Measurements from ENCODE around the gene SENP6.
"Not testable (repeated sequence)": the region's sequence is repeated elsewhere in the genome, so short reads cannot be mapped to it uniquely, and the experiment has no call there.

The SENP6 gene

DNA sequence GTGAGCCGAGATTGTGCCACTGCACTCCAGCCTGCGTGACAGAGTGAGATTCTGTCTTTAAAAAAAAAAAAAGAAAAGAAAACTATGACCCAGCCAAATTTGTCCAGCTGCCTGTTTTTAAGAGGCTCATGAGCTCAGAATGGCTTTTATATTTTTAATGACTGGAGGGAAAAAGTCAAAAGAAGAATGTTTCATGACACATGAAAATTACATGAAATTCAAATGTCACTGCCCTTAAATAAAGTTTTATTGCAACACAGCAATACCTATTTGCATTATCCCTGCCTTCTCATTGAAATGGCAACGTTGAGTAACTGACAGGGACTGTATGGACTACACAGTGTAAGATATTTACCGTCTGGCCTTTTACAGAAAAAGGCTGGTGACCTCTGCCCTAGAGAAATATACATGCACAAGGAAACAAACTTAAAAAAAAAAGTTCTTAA, 11.4 kb downstream of the SENP6 start:
- Mint-ChIP-seq H3K36me3 (peaks cover 7 to 16% of the 10 kb centered on the region in 2 donors), H3K27ac (peak overlapping the region; percentile 79), H3K27me3 (no peaks in the 10 kb centered on the region), H3K9me3 (no peaks in the 10 kb centered on the region), H3K4me3 (peak overlapping the region in 1 of 2 donors; percentile 52), H3K4me1 (peaks cover 39 to 86% of the 10 kb centered on the region in 2 donors)
- DNase-seq (no peak), ATAC-seq (replicated peaks) (no peak)

DNA sequence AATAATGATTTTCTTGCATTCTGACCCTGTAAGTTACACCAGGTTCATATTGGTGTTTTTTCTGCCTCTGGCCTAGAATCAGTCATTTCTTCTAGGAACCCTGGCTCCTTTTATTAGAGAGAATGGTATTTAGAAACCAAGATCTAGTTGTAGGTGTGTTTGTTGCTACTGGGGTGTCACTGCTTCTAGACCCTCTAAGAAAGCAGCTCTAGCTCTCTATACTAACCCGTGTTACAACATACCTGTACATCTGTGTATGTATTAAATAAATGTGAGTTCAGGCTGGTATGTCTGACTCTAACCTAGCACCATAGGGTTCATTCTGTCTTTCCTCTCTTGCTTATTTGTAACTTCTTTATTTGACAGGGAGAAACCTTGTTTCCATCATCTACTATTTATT, 16.8 kb downstream of the SENP6 start:
- H3K36me3 Mint-ChIP-seq = peaks cover 10 to 28% of the 10 kb centered on the region in 2 donors
- peaks cover 28 to 66% of the 10 kb centered on the region in 2 donors for H3K4me1 Mint-ChIP-seq
- DNase-seq = no peak
- no peak for ATAC-seq (replicated peaks)
- H3K9me3 Mint-ChIP-seq = no peaks in the 10 kb centered on the region
- no peak overlapping the region for H3K4me3 Mint-ChIP-seq
- H3K27ac Mint-ChIP-seq = no peak overlapping the region
- no peaks in the 10 kb centered on the region for H3K27me3 Mint-ChIP-seq

DNA sequence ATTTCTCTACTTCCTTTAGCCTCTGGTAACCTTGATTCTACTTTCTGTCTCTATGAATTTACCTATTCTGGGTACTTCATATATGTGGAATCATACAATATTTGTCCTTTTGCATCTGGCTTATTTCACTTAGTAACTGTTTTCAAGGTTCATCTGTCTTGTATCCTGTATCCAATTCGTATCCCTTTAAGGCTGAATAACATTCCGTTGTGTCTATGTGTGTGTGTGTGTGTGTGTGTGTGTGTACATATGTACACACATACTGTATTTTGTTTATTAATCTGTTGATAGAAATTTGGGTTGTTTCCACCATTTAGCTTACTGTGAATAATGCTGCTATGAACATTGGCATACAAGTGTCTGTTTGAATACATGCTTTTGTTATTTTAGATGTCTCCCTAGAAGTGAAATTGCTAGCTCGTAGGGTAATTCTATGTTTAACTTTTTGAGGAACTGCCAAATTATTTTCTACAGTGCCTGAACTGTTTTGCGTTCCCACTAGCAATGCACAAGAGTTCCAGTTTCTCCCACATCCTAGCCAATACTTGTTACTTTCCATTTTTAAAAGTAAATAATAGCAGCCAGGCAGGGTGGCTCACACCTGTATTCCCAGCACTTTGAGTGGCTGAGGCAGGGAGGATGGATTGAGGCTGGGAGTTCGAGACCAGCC, 17.7 kb downstream of the SENP6 start:
- Mint-ChIP-seq H3K4me1 (peaks cover 28 to 61% of the 10 kb centered on the region in 2 donors), H3K4me3 (no peak overlapping the region), H3K9me3 (no peaks in the 10 kb centered on the region), H3K27ac (no peak overlapping the region), H3K36me3 (peaks cover 11 to 28% of the 10 kb centered on the region in 2 donors), H3K27me3 (no peaks in the 10 kb centered on the region)
- DNase-seq (no peak), ATAC-seq (replicated peaks) (no peak)

DNA sequence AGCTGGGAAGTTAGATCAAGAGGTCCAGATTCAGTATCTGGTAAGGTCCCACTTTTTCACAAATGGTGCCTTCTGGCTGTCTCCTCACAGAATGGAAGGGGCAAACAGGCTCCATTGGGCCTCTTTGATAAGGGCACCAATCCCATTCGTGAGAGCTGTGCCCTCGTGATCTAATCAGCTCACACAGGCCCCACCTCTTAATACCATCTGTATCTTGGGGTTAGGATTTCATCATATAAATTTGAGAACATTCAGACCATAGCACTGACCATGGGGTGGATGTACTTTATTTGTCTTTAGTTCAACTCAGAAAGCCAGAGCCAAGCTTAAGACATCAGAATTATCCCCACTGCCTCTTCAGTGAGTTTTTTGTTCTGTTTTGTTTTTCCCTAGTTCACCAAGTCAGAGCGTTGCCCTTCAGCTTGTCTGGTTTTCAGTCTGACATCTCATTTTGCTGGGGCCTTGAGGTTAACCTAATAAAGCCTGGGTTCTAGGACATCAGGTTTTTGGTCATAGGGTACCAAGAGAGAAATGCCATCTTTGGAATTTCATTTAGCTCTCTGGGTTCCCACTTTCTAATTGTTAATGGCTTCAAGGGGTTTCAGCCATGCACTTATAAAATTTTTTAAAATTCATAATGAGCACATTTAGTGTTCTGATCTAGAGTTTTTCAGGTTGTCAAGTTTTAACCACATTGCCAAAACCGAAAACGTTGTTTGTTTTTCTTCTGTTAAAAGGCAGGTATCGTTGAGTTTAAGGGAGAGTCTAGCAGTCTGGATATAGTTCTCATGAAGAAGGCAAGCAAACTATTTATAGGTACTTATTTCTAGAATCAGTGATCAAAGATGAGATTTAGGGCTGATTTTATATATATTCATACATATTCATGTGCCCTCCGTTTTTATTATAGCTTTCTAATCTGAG, 19.0 kb downstream of the SENP6 start:
- ATAC-seq (replicated peaks) (no peak), DNase-seq (no peak)
- Mint-ChIP-seq H3K4me1 (peaks cover 28 to 48% of the 10 kb centered on the region in 2 donors), H3K27me3 (no peaks in the 10 kb centered on the region), H3K4me3 (no peak overlapping the region), H3K9me3 (no peaks in the 10 kb centered on the region), H3K36me3 (peaks cover 16 to 26% of the 10 kb centered on the region in 2 donors), H3K27ac (peak overlapping the region; percentile 65)

DNA sequence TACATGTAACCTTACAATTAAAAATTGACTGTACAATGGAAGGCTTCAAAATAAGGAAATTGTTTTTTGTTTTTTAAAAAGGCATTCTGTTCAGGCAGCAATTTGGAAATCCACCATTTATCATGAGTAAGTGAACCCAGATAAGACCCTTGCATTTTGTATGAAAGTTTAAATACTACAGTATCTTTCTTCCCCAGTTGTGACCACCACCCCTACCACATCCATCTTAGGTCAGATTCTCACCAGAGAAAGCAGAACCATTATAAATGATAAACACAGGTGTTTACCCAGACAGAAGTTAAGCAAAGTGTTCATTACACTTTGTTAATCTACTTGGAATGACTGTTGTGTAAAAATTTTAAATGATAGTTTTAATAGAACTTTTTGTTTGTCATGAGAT, 20.2 kb downstream of the SENP6 start:
- H3K27ac Mint-ChIP-seq = no peak overlapping the region
- no peak for DNase-seq
- ATAC-seq (replicated peaks) = no peak
- no peaks in the 10 kb centered on the region for H3K27me3 Mint-ChIP-seq
- H3K9me3 Mint-ChIP-seq = no peaks in the 10 kb centered on the region
- no peak overlapping the region for H3K4me3 Mint-ChIP-seq
- H3K4me1 Mint-ChIP-seq = peaks cover 24 to 43% of the 10 kb centered on the region in 2 donors
- peaks cover 13 to 21% of the 10 kb centered on the region in 2 donors for H3K36me3 Mint-ChIP-seq

DNA sequence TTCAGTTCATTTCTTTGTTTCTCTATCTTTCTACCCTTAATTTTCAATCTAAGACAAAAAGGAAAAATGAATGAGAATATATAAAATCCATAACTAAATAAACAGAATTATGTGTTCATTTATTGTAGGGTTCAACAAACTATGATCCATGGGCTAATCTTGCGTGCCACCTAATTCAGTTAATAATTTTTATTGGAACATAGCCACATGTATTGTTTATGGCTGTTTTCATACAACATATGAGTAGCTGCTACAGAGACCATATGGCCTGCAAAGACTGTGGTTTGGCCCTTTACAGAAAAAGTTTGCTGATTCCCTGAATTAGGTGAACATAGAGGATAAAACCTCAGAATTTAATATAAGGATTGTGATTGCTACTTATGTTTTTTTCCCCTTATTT, 21.8 kb downstream of the SENP6 start:
- Mint-ChIP-seq H3K27me3 (no peaks in the 10 kb centered on the region), H3K27ac (no peak overlapping the region), H3K36me3 (peaks cover 8 to 15% of the 10 kb centered on the region in 2 donors), H3K9me3 (no peaks in the 10 kb centered on the region), H3K4me1 (peaks cover 18 to 31% of the 10 kb centered on the region in 2 donors), H3K4me3 (no peak overlapping the region)
- ATAC-seq (replicated peaks) (no peak), DNase-seq (no peak)

DNA sequence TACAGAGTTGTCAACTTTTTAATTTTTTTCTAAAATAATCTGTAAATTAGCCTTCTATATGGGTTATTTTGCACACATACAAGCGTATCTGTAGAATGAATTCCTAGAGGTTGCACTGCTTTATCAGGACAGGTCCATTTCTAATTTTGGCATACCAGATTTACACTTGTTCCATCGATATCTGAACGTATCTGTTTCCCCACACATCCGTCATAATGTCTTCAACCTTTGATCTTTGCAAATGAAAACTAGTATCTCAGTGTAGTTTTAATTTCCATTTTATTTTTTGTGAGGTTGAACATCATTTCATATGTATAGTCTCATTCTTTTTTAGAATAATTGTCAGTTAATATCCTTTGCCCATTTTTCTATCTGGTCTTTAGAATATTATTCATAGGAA, 22.7 kb downstream of the SENP6 start:
- no peak for ATAC-seq (replicated peaks)
- Mint-ChIP-seq H3K36me3 (peaks cover 6 to 12% of the 10 kb centered on the region in 2 donors), H3K9me3 (no peaks in the 10 kb centered on the region), H3K27ac (no peak overlapping the region), H3K4me3 (no peak overlapping the region), H3K4me1 (peaks cover 12 to 22% of the 10 kb centered on the region in 2 donors), H3K27me3 (no peaks in the 10 kb centered on the region)
- DNase-seq = no peak

DNA sequence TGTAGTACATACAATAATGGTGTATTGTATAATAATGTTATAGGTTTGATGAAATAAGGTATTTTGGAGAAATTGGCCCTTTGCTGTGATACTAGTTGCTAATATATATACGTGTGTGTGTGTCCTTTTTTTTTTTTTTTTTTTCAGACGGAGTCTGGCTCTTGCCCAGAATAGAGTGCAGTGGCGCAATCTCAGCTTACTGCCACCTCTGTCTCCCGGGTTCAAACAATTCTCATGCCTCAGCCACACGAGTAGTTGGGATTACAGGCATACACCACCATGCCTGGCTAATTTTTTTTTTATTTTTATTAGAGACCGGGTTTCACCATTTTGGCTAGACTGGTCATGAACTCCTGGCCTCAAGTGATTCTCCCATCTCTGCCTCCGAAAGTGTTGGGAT, 23.3 kb downstream of the SENP6 start:
- peaks cover 10 to 16% of the 10 kb centered on the region in 2 donors for H3K4me1 Mint-ChIP-seq
- H3K27me3 Mint-ChIP-seq = no peaks in the 10 kb centered on the region
- H3K9me3 Mint-ChIP-seq = no peaks in the 10 kb centered on the region
- DNase-seq = no peak
- no peak for ATAC-seq (replicated peaks)
- peaks cover 6 to 11% of the 10 kb centered on the region in 2 donors for H3K36me3 Mint-ChIP-seq
- no peak overlapping the region for H3K27ac Mint-ChIP-seq
- no peak overlapping the region for H3K4me3 Mint-ChIP-seq

DNA sequence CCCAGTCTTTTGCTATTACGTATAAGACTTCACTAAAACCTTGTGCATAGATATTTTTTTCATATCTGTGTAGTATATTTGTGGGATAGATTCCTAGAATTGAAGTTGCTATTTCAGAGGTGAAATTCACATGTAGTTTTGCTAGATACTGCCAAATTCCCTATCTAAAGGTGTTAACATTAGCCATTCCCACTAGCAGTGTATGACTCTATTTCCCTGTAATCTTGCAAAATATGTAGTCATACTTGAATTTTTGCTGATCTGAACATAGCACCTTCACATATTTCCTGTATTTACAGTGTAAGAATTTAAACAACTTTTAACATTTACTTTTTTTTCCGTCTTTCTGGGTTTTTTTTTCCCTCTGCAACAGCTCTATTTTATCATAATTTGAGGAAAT, 24.9 kb downstream of the SENP6 start:
- no peak for DNase-seq
- Mint-ChIP-seq H3K27ac (no peak overlapping the region), H3K9me3 (no peaks in the 10 kb centered on the region), H3K36me3 (peaks cover 4 to 6% of the 10 kb centered on the region in 2 donors), H3K4me3 (no peak overlapping the region), H3K27me3 (no peaks in the 10 kb centered on the region), H3K4me1 (peaks cover 0 to under 1% of the 10 kb centered on the region in 2 donors)
- ATAC-seq (replicated peaks) = no peak

DNA sequence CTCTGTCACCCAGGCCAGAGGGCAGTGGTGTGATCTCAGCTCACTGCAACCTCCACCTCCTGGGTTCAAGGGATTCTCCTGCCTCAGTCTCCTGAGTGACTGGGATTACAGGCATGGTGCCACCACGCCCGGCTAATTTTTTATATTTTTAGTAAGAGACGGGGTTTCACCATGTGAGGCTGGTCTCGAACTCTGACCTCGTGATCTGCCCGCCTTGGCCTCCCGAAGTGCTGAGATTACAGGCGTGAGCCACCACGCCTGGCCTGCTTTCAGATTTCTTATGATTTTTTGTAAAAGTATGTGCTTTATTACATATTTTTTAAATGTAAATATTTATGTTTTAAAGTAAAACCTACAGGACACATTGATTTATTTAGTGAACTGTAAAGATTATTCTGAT, 26.0 kb downstream of the SENP6 start:
- H3K4me1 Mint-ChIP-seq = not testable (repeated sequence)

DNA sequence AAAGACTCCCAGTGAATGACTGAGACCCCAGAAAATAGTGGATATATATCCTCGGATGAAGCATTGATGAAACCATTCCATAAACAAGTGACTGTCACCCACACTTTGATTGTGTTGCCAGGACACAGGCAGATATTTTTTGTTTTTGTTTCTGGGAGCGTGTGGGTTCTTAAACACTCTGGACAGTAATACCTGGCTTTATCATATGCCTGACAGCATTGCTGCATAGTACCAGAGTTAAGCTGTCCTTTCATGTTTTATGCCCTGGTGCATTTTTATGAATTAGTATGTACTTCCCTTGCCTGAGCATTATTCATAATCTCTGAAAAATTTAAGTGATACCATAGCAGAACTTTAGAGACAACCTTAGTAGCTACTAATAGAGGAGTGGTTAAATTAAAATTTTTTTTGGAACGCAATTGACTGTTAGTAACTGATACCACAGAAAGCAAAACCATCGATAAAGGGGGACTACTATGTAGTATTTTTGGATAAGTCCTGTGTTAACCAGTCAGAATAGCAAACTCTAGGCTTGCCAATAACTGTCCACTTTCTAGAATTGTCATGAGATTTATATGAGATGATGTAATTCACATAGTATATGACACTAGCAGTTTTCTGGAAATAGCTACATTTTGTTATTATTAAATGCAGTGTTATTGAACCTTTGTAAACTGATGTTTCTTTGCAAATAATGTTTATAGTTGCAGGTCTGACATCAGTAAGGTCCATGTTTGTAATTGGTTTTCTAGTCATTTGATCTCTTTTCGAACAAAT, 30.4 kb downstream of the SENP6 start:
- ATAC-seq (replicated peaks) (no peak), DNase-seq (no peak)
- H3K27me3 Mint-ChIP-seq = no peaks in the 10 kb centered on the region
- H3K36me3 Mint-ChIP-seq = peaks cover 6 to 22% of the 10 kb centered on the region in 2 donors
- no peak overlapping the region for H3K27ac Mint-ChIP-seq
- H3K4me3 Mint-ChIP-seq = no peak overlapping the region
- no peaks in the 10 kb centered on the region for H3K4me1 Mint-ChIP-seq
- no peaks in the 10 kb centered on the region for H3K9me3 Mint-ChIP-seq

More for the DNA sequence above, 26.0 kb downstream of the SENP6 start:
- H3K4me3 Mint-ChIP-seq; ATAC-seq (replicated peaks); H3K27ac Mint-ChIP-seq; H3K27me3 Mint-ChIP-seq; H3K36me3 Mint-ChIP-seq; DNase-seq; H3K9me3 Mint-ChIP-seq: not testable (repeated sequence)

DNA sequence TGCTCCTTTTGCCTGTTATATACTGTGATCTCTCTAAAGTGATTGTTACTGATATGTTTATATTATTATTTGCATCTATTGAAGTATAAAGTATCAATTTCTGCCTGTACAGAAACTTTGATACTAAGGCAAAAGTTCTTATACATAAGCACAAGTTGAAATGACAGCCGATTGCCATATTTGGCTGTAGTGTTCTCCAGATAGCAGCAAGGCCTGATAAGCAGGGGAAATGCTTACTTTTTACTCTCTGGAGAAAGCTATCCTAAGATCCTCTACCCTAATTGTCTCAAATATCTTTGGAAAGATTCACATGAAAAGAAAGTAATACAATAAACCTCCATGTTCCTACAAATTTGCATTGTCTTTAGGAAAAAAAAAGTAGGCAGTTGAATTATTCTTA, 31.4 kb downstream of the SENP6 start:
- H3K27ac Mint-ChIP-seq = no peak overlapping the region
- H3K36me3 Mint-ChIP-seq = peaks cover 6 to 22% of the 10 kb centered on the region in 2 donors
- ATAC-seq (replicated peaks) (no peak), DNase-seq (no peak)
- H3K4me1 Mint-ChIP-seq = no peaks in the 10 kb centered on the region
- no peaks in the 10 kb centered on the region for H3K9me3 Mint-ChIP-seq
- H3K4me3 Mint-ChIP-seq = no peak overlapping the region
- no peaks in the 10 kb centered on the region for H3K27me3 Mint-ChIP-seq

DNA sequence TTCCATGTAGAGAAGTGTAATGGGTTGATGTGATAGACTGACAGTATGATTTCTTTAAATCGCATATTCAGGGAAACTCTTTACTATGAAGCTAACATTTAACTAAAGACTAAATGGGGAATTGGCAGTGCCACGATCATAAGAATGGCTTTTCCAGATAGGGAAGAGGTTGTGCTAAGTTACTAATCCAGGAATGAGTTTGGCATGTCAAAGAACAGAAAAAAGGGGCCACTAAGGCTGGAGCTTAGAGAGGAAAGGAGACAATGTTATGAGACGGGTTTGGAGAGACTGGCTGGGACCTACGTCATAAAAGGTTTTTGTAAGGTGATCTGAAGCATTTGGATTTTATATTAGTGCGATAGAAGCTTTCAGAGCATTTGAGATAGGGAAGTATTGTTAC, 40.6 kb downstream of the SENP6 start:
- ATAC-seq (replicated peaks) = no peak
- no peak overlapping the region for H3K27ac Mint-ChIP-seq

DNA sequence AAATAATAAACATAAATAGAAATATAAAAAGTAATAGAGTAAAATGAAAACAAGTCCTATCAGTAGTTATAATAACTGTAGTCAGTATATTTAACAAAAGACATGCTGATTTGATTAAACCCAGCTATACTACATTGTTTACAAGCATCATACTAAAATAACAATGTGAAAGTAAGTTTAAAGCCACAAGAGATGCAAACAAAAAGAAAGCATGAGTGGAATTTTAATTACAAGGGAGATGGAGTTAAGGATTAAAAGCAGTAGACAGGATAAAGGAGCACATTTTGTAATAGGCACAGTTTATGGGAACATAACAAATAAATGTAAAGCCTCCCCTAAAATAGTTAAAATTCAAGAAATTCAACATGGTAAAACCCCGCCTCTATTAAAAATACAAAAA, 41.5 kb downstream of the SENP6 start:
- Mint-ChIP-seq H3K4me1 (no peaks in the 10 kb centered on the region), H3K9me3 (no peaks in the 10 kb centered on the region), H3K36me3 (peaks cover 24 to 47% of the 10 kb centered on the region in 2 donors), H3K27me3 (no peaks in the 10 kb centered on the region), H3K4me3 (no peak overlapping the region), H3K27ac (peak overlapping the region; percentile 47)
- no peak for DNase-seq
- ATAC-seq (replicated peaks) = no peak

More for the DNA sequence above, 40.6 kb downstream of the SENP6 start:
- DNase-seq = no peak
- no peak overlapping the region for H3K4me3 Mint-ChIP-seq
- H3K27me3 Mint-ChIP-seq = no peaks in the 10 kb centered on the region
- no peaks in the 10 kb centered on the region for H3K9me3 Mint-ChIP-seq
- H3K4me1 Mint-ChIP-seq = no peaks in the 10 kb centered on the region
- peaks cover 25 to 47% of the 10 kb centered on the region in 2 donors for H3K36me3 Mint-ChIP-seq

Data from stimulated activated naive B cell treated with anti-CD40 and anti-IgM and Interleukin-4, amounts not matched to agents 10 μg/mL and 1 μg/mL and 100 μg/mL, for 72 hours (primary cell).